Skeletal muscle cell (primary cell): ENCODE results near the gene BAZ1B.

Experiments used
- DNase-seq: peaks from one replicate; pipeline ENCODE4 v3.0.0-alpha.2; 2010; ENCODE audit warnings: low read depth
- H3K4me3 ChIP-seq: 2 replicates; pipeline ENCODE4 v1.5.1; 2011; ENCODE audit warnings: low read depth, mild to moderate bottlenecking, control low read depth, low read length, moderate library complexity

The BAZ1B gene

DNA sequence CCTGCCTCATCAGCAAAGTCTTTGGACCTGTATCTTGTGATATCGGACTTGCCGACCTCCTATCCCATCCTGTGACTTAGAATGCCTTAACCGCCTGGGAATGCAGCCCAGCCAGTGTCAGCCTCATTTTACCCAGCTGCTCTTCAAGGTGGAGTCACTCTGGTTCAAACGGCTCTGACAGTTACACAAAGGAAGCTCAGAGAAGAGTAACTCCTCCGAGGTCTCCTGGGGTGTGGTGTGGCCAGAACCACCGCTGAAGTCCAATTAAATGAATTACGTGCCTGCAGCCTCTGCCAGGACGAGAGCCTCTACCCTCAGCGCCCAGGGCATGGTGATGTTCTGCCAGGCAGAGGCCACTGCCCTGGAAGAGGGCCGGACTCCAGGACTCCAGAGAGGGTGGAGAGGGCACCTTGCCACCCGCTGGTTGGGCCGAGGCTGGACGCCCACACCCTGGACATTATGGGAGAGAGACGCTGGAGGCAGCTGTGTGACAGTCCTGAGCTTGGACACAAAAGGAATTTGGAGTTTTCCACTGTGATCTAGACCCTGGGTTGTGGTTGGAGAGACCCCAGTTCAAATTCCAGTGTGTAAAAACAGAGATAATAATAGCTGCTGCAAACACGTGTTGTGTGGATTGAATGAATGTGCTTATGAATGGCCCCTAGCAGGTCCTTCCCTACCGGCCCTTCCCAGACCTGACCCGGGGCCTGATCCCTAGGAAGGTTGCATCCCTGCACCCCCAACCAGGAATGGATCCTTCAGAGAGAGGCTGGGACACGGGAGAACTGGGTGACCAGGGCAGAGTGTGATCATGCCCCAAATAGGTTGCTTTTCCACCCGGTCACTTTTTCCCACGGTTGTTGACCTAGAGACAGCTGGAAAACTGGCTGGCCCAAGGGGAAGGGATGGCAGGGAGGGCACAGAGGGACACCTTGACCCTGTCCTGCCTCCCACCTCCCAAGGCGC lies 126.3 kb downstream of the BAZ1B start:
- H3K4me3 ChIP-seq = no peak overlapping the region
- DNase-seq = no peak

DNA sequence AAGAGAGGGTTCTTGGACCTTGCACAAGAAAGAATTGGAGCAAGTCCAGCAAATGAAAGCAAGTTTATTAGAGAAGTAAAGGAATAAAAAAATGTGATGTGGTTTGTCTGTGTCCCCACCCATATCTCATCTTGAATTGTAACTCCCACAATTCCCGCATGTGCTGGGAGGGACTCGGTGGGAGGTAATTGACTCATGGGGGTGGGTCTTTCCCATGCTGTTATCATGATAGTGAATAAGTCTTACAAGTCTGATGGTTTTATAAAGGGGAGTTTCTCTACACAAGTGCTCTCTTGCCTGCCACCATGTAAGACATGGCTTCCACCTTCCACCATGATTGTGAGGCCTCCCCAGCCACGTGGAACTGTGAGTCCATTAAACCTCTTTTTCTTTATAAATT lies 127.7 kb downstream of the BAZ1B start:
- DNase-seq = no peak
- H3K4me3 ChIP-seq = no peak overlapping the region

DNA sequence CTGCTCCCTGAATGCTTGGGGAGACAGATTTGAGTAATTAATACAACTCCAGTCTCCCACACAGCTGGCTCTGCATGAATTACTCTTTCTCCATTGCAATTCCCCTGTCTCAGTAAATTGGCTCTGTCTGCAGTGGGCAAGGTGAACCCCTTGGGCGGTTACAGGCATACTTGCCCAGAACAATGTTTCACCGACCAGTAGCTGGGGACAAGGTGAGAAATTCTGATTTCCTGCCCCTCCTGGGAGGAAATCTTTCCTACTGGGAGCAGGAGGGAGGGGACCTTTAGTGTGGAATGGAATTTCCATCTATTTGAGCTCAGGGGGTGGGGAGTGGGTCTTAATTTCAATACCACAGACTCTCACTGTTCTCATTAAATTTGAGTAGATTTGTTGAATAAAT lies 130.7 kb downstream of the BAZ1B start:
- DNase-seq = no peak
- no peak overlapping the region for H3K4me3 ChIP-seq
